ENCODE results near the gene CEBPG. TPM values are rescaled to one million over a fixed set of nuclear protein-coding genes. Genes with fewer than 3 reads are reported as not detected.

The CEBPG gene
- total and polyA plus RNA-seq, 11 donors, result 11.8 to 30.7 (median 14.7) TPM

- Histone ChIP-seq H3K27me3 (no peaks in the 10 kb centered on the region), H3K4me3 (no peak overlapping the region), H3K36me3 (no peaks in the 10 kb centered on the region), H3K4me1 (peaks cover 0 to 9% (median 0%) of the 10 kb centered on the region in 12 donors), H3K9me3 (no peaks in the 10 kb centered on the region), H3K27ac (no peak overlapping the region)
- no peak for ATAC-seq
- DNase-seq, result peak in 1 of 5 donors; percentile 6
- TF ChIP-seq CTCF (IDR thresholded peaks at IDR 0.05), result no peak
- TF ChIP-seq POLR2A (IDR thresholded peaks at IDR 0.05), result no peak
- 84 to 96% (median 92%) methylated on average over 5 to 12 of the region's 12 CpGs for WGBS, 4 donors
- intact Hi-C loops (cut with DNase I), result loop anchor here in 3 of 10 donors (5.0 kb wide), 2 partner anchors 349 to 354 kb away; no protein-coding TSS in a partner anchor
These were observed 45.0 kb downstream of the CEBPG start for GRCh38 chr19:33418461-33418860.

- H3K4me1 ChIP-seq, result peaks cover 0 to 9% (median 0%) of the 10 kb centered on the region in 12 donors
- no peaks in the 10 kb centered on the region for H3K36me3 ChIP-seq
- DNase-seq, result peak in 1 of 5 donors; percentile 58
- no peak for ATAC-seq
- 87 to 90% (median 89%) methylated on average over 17 to 20 of the region's 20 CpGs for WGBS, 4 donors
- no peak for TF ChIP-seq CTCF (IDR thresholded peaks at IDR 0.05)
- TF ChIP-seq POLR2A (IDR thresholded peaks at IDR 0.05), result no peak
- intact Hi-C loops (cut with DNase I), result loop anchor here in 3 of 10 donors (5.0 kb wide), 2 partner anchors 348 to 353 kb away; no protein-coding TSS in a partner anchor
- no peaks in the 10 kb centered on the region for H3K9me3 ChIP-seq
- no peaks in the 10 kb centered on the region for H3K27me3 ChIP-seq
- no peak overlapping the region for H3K4me3 ChIP-seq
- H3K27ac ChIP-seq, result no peak overlapping the region
These were observed 45.6 kb downstream of the CEBPG start for GRCh38 chr19:33418871-33419787.

GRCh38 chr19:33419788-33420130, 46.2 kb downstream of the CEBPG start:
- H3K36me3 ChIP-seq, result no peaks in the 10 kb centered on the region
- ATAC-seq, result no peak
- no peaks in the 10 kb centered on the region for H3K9me3 ChIP-seq
- TF ChIP-seq CTCF (IDR thresholded peaks at IDR 0.05), result no peak
- TF ChIP-seq POLR2A (IDR thresholded peaks at IDR 0.05), result no peak
- no peaks in the 10 kb centered on the region for H3K27me3 ChIP-seq
- intact Hi-C loops (cut with DNase I), result loop anchor here in 3 of 10 donors (5.0 kb wide), 2 partner anchors 348 to 353 kb away; no protein-coding TSS in a partner anchor
- no peak overlapping the region for H3K27ac ChIP-seq
- no peak overlapping the region for H3K4me3 ChIP-seq
- peak in 1 of 5 donors; percentile 46 for DNase-seq
- WGBS, 4 donors, result 42 to 65% (median 57%) methylated on average over 6 of the region's 6 CpGs
- H3K4me1 ChIP-seq, result peaks cover 0 to 9% (median 0%) of the 10 kb centered on the region in 12 donors

- DNase-seq (peak in 1 of 5 donors; percentile 9), ATAC-seq (no peak)
- no peak overlapping the region for H3K4me3 ChIP-seq
- intact Hi-C loops (cut with DNase I), result no loop called here
- H3K4me1 ChIP-seq, result peaks cover 0 to 9% (median 0%) of the 10 kb centered on the region in 12 donors
- H3K27me3 ChIP-seq, result no peaks in the 10 kb centered on the region
- TF ChIP-seq CTCF (IDR thresholded peaks at IDR 0.05) (no peak), POLR2A (IDR thresholded peaks at IDR 0.05) (no peak)
- 94% methylated on average over 9 of the region's 9 CpGs for WGBS, 4 donors
- no peak overlapping the region for H3K27ac ChIP-seq
- no peaks in the 10 kb centered on the region for H3K36me3 ChIP-seq
- no peaks in the 10 kb centered on the region for H3K9me3 ChIP-seq
These were observed 47.3 kb downstream of the CEBPG start for GRCh38 chr19:33420821-33421220.

Measured in heart left ventricle (tissue), 16 donors.